IPS-18a (cell line): ENCODE measurements around the gene SUMO2.
"Not testable (repeated sequence)": the region's sequence is repeated elsewhere in the genome, so short reads cannot be mapped to it uniquely, and the experiment has no call there.

Source experiments
- H3K27ac ChIP-seq: one replicate; pipeline ENCODE4 v1.5.1; 2013; ENCODE audit warnings: low read length
- H3K27me3 ChIP-seq: one replicate; pipeline ENCODE4 v1.6.1; 2013; ENCODE audit warnings: mild to moderate bottlenecking, low read length; ENCODE audit not compliant: control insufficient read depth, insufficient read depth
- H3K36me3 ChIP-seq: one replicate; pipeline ENCODE4 v1.6.1; 2013; ENCODE audit warnings: low read depth, low read length; ENCODE audit not compliant: control insufficient read depth
- H3K4me1 ChIP-seq: one replicate; pipeline ENCODE4 v1.6.1; 2013; ENCODE audit warnings: low read depth, low read length; ENCODE audit not compliant: control insufficient read depth
- H3K4me3 ChIP-seq: one replicate; pipeline ENCODE4 v1.5.1; 2013; ENCODE audit warnings: low read length
- H3K9ac ChIP-seq: one replicate; pipeline ENCODE4 v1.6.1; 2013; ENCODE audit warnings: mild to moderate bottlenecking, low read length, moderate library complexity
- H3K9me3 ChIP-seq: one replicate; pipeline ENCODE4 v1.6.1; 2013; ENCODE audit warnings: low read depth, low read length; ENCODE audit not compliant: control insufficient read depth

SUMO2 gene

GRCh38 chr17:75128694-75129505, 53.9 kb downstream of the SUMO2 start:
- no peak overlapping the region for H3K4me3 ChIP-seq
- H3K9ac ChIP-seq, result no peak overlapping the region
- peaks cover 10% of the 10 kb centered on the region for H3K36me3 ChIP-seq
- H3K27ac ChIP-seq, result no peak overlapping the region
- no peaks in the 10 kb centered on the region for H3K27me3 ChIP-seq
- no peaks in the 10 kb centered on the region for H3K9me3 ChIP-seq
- H3K4me1 ChIP-seq, result peaks cover 4% of the 10 kb centered on the region

DNA sequence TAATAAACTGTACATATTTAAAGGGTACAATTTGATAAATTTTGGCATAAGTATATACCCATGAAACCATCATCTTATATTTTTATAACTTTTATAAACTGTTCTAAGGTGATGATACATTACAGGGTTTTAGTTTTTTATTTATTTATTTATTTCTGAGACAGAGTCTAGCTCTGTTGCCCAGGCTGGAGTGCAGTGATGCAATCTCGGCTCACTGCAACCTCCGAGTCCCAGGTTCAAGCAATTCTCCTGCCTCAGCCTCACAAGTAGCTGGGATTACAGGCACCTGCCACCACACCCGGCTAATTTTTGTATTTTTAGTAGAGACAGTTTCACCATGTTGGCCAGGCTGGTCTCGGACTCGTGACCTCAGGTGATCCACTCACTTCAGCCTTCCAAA, 54.8 kb downstream of the SUMO2 start:
- H3K4me1 ChIP-seq, H3K27ac ChIP-seq, H3K27me3 ChIP-seq, H3K9me3 ChIP-seq, H3K9ac ChIP-seq, H3K4me3 ChIP-seq: not testable (repeated sequence)
- H3K36me3 ChIP-seq, result peaks cover 10% of the 10 kb centered on the region

DNA sequence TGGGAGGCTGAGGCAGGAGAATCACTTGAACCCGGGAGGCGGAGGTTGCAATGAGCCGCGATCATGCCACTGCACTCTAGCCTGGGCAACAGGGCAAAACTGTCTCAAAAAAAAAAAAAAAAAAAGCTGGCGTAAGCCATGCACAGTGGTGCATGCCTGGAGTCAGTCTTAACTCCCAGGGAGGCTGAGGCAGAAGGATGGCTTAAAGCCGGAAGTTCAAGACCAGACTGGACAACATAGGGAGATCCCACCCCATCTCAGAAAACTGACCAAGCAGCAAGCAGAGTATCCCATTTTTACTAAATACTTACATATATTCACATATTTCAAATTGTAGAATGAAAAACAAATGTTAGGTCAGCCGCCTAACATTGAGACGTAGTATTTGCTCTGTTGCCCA, 55.8 kb downstream of the SUMO2 start:
- H3K27ac ChIP-seq, result no peak overlapping the region
- H3K27me3 ChIP-seq, result no peaks in the 10 kb centered on the region
- H3K9me3 ChIP-seq, result no peaks in the 10 kb centered on the region
- H3K9ac ChIP-seq, result no peak overlapping the region
- H3K4me3 ChIP-seq, result no peak overlapping the region
- peaks cover 4% of the 10 kb centered on the region for H3K4me1 ChIP-seq
- H3K36me3 ChIP-seq, result peaks cover 10% of the 10 kb centered on the region

DNA sequence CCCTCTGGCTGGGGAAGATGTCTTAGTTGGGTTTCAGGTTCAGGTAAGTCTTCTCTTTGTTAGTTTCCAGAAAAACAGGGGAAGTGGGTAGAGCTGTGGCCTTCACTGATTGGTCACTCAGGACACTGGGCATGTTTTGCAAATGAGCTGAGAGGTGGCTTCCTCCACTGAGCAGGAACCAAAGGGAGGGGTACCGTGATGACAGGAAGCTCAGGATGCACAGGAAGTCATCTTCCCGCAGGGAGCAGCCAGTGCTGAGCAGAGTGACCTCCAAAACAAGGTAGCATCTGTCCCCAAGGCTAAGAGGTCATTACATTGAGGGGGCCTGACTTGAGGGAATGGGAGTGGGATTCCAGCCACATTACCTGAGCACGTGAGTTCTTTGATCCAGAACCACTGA, 56.8 kb downstream of the SUMO2 start:
- Histone ChIP-seq H3K36me3 (peaks cover 10% of the 10 kb centered on the region), H3K27me3 (no peaks in the 10 kb centered on the region), H3K4me3 (no peak overlapping the region), H3K9ac (no peak overlapping the region), H3K9me3 (no peaks in the 10 kb centered on the region), H3K4me1 (peaks cover 4% of the 10 kb centered on the region), H3K27ac (no peak overlapping the region)

DNA sequence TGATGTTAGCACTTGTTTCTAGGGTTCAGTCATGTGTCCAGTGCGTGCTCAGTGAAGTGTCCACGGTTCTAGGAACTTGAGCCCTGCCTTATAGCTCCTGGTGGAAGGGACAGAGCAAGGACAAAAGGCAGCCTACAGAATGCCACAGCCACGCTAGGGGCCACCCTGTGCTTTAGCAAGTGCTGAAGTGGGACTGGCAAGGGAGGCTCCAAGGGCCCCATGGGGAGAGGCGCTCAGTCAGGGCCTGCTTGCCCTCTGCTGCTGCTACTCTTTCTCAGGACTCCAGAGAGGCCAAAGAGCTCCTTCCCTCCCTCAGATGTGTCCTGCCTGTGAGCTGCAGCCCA, 58.0 kb downstream of the SUMO2 start:
- Histone ChIP-seq H3K27ac (no peak overlapping the region), H3K27me3 (no peaks in the 10 kb centered on the region), H3K9me3 (no peaks in the 10 kb centered on the region), H3K4me3 (no peak overlapping the region), H3K36me3 (peaks cover 7% of the 10 kb centered on the region), H3K9ac (no peak overlapping the region), H3K4me1 (no peaks in the 10 kb centered on the region)

- no peaks in the 10 kb centered on the region for H3K9me3 ChIP-seq
- no peak overlapping the region for H3K27ac ChIP-seq
- peaks cover under 1% of the 10 kb centered on the region for H3K36me3 ChIP-seq
- no peaks in the 10 kb centered on the region for H3K27me3 ChIP-seq
- H3K4me1 ChIP-seq, result no peaks in the 10 kb centered on the region
- H3K4me3 ChIP-seq, result no peak overlapping the region
- H3K9ac ChIP-seq, result no peak overlapping the region
Observed at GRCh38 chr17:75124041-75124818, 58.5 kb downstream of the SUMO2 start.

- Histone ChIP-seq H3K36me3 (no peaks in the 10 kb centered on the region), H3K9me3 (no peaks in the 10 kb centered on the region), H3K4me3 (no peak overlapping the region), H3K4me1 (no peaks in the 10 kb centered on the region), H3K27ac (no peak overlapping the region), H3K9ac (no peak overlapping the region), H3K27me3 (no peaks in the 10 kb centered on the region)
Observed at GRCh38 chr17:75118307-75118706, 64.5 kb downstream of the SUMO2 start.

DNA sequence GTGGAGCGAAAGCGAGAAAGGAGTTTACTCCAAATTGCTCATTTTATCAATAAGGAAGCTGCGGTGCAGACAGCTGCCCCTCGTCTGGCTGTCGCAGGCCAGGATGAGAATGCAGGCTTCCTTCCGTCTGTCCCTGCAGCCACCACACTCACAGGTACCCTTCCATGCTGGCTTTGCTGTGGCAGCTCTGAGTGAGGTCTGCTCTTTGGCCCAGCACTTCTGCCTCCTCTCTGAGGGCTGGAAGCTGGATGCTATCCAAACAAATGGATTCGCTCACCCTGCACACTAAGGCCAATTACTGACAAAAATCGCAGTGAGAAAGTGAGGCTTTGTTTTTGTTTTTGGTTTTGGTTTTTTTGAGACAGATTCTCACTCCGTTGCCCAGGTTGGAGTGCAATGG, 66.0 kb downstream of the SUMO2 start:
- Histone ChIP-seq H3K4me1 (no peaks in the 10 kb centered on the region), H3K27me3 (no peaks in the 10 kb centered on the region), H3K9ac (no peak overlapping the region), H3K4me3 (no peak overlapping the region), H3K36me3 (no peaks in the 10 kb centered on the region), H3K27ac (no peak overlapping the region), H3K9me3 (no peaks in the 10 kb centered on the region)
